NCI-H524 treated with DMSO at 0.1 percent for 48 hours (cell line): ENCODE data around the gene ING3.
"Not testable (repeated sequence)": the region's sequence is repeated elsewhere in the genome, so short reads cannot be mapped to it uniquely, and the experiment has no call there.

ENCODE experiments used
- DNase-seq: peaks from one replicate; lab custom pipeline; 2025; lab: John Stamatoyannopoulos, UW

The ING3 gene

DNA sequence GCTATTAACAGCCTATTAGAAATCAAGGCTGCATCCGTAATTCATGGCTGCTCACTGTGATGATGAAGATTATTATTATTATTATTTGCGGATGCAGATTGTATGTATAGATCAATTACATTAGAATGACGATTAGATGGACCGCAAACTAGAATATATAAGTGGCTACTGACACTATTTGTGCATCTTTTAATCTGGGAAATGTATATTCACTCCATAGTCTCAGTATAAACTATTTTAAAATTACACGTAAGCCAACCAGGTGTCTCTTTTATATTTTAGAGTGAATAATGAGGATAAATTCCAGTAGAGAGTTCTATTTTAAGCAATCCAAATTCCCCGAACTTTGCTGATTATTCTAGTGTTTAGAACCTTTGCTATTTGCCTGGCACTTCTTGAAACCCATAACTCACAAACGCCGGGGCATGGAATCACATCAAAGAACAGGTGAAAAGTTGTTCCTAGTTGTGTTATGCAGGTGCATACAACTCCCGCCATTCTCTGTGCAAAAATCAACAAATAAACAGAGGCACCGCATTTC lies 509 bp upstream of the ING3 start:
- no peak for DNase-seq

DNA sequence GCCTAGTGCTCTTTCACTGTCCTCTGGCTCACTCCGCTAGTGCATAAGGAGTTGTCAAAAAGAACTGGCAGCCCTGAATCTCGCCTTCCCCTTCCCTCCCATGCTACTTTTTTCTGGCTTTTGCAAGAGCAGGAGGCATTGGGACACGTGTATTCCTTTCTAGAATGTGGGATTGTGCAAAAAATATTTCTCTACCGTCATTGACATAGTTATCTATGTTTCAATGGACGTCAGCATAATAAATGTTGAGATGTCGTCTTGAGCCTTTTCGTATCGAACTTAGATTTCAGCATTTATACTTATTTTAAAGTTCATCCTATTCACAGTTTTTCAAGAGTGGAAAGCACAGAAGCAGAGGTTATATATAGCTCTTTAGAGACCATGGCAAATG lies 727 bp downstream of the ING3 start:
- DNase-seq: no peak

DNA sequence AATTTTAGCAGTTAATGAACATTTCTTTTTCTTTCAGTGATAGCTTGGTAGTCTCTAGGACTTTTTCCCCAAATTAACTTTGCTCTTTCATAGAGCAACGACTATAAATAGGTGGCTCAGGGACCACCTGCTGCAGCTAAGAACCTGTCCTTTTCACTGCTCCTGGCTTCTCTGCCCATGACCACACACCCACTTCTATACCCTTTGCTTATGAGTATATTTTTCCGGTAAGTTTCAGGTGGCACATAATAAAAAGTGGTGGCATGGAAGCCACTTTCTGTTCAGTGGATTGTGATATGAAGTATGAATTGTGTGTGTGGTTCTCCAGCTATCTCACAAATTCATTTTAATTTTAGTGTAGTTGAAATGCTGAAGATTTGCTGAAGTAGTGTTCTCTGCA lies 1.2 kb downstream of the ING3 start:
- no peak for DNase-seq

DNA sequence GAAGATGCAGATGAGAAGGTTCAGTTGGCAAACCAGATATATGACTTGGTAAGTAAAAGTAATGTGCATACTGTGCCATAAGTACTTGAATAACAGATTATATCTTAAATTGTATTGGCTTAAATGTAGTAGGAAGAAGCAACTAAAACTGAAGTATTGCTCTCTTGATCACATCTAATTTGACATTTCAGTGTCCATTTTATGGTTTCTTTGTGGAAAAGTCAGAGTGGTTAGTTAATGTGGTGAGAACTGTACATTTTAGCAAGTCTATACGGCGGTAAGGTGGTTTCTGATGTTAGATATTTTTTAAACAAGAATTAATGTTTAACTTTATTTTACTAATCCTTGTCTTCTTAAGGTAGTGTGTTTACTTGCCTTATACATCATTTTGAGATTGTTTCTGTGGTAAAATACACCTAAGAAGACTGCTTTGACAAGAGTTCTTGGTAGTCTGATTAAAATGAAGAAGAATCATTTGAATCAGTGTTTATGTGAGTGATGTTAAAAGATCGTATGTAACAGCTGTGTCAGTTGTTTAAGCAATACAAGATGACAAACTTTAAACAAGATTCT lies 5.1 kb downstream of the ING3 start:
- no peak for DNase-seq

DNA sequence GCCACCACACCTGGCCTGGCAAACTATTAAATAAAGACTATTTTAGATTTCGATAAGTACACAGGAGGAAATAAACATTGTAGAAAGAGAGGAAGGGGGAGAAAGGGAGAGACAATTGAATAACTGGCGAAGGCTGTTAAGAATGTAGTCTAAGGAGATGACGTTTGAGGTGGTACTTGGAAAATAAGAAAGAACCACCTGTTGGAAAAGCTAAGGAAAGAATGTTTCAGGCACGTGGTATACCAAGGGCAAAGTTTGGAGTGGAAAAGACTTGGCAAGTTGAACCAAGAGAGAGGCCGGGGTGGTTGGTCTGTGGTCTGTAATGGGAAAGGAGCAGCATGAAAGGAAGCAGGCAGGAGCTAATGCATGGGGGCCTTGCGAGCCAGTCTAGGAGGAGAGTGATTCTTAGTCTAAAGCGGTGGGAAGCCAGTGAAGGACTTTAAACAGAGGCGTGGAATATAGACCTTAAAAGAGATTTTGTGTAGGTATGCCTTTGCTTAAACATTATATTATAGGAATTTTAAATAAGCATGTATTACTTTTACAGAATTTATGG lies 9.4 kb downstream of the ING3 start:
- DNase-seq: no peak

DNA sequence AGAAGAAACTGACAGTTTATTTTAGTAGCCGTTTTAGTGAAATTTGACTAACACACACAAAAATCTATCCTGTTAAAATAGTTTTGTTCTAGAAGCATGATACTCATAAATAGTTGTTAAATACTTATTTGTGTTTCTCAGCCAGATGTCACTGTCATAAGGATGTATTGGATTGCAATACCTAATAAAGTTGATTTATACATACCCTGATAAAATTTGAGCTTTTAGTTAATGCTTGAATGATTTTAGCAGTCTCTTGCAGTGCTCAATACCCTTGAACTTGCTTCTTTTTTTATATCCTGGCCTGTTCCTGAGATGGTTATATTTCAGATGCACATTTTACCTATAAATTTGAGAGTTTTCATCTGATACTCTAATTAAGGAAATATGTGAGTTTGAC lies 10.1 kb downstream of the ING3 start:
- DNase-seq: no peak

DNA sequence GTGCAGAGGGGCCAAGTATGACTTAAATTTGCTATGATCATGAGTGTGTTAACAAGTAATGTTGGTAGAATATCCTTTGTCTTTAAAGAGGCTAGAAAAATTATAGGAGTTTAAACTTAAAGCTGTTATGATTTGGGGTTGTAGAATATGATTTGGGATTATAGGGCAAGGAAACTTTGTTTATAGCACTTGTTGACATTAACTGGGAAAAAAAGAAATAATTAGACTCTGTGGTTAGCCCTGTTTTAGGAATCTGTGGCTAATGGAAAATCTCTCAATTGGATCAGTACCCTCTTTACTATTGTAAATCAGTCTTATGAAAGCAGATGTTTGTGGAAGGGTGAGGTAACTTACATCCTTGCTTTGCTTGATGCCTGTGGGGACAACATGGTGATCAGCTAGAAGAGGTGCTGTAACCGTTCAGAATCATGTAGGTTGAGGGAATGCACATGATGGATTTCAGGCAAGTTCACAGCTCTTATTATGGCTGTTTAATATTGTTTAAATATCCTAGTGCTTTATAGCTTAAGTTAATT lies 11.1 kb downstream of the ING3 start:
- DNase-seq: no peak

DNA sequence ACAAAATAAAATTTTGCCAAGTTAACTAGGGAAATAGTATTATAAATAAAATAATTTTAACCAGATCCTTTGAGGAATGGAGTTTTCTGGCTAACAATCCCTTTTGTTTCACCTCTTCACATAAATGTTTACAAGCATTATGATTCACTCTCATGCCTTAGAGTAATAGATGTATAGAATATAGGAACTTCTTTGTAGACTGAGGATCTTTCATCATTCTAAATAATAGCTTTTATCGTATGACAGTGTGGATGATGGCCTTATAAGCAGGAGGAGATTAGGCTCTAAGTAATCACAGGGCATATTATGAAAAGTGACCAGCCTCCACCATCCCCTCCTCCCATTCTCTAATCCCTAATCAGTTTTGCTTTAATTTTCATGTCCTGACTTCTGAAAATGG lies 13.5 kb downstream of the ING3 start:
- no peak for DNase-seq

DNA sequence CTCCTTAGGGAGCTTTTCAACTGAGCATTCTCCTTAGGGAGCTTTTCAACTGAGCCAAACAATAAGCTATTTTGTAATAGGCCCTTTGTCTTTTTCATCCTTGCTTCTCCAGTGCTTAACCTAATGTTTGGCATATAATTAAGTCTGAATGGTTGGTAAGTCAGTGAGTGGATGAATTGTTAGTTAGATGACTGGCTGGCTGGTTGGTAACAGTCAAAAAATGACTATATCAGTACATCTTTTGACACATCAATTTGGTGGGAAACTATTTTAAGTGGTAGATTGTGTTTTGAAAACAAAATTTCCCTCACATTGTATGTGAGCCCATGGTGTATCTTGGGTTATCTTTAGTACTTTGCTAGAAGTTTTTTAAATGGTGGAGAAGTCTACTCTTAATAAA lies 16.4 kb downstream of the ING3 start:
- DNase-seq: no peak

DNA sequence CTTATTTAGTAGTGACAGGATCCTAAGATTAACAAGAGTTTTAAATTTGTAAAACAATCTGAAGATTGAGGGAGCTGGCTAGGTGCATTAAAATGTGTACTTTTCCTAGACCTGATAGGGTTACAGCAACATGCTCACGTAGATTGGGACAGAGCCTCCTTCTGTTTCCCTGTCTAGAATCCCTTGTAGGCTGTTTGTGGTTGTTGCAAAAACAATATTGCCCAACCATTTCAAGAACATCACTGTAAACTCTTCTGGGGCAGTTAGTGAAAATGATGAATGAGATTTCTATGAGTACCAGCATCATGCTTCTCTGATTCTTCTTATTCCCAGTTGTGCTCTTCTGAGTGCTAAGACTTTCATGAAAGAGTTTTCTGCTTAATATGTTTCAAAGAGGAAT lies 23.3 kb downstream of the ING3 start:
- no peak for DNase-seq

DNA sequence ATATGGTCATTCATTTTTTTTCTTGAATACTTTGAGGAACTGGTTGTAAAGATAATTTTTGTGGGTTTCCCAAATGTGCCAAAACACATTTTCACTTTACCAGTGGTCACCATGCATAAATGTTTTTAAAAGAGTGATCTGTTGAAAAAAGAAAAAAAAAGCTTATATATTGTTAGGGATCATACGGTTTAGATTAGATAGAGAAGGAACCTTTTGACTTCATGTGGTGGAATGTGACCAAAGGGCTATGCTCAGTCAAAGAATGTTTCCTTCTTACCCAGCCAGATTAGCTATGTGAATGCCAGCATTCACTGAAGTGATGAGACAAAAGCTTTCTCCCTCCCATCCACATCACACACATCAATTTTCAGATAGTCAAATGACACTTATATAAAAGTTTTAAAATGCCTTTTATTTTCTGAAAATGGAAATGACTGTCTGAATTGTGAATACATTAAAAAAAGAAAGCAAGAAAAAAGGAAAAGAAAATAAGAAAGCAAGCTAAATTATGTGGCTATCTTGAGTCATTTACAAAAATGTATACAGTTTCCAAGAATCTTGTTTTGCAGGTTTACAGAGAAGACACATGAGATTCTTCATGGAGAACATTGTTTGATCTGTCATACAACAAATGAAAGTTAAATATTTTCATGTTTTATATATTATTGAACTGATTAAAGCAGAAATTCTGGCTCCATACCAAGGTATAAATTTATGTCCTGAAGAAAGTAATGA lies 29.4 kb downstream of the ING3 start:
- no peak for DNase-seq

DNA sequence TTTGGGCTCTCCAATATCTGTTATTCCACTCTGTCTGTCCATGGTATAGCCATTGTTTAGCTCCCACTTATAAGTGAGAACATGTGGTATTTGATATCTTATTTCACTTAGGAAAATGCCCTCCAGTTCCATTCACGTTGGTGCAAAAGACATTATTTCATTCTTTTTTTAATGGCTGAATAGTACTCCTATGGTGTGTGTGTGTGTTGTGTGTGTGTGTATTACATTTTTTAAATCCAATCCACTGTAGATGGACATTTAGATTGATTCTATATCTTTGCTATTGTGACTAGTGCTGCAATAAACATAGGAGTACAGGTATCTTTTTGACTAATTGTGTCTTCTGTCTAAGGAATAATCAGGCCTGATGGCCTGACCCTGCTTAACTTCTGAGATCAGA lies 30.5 kb downstream of the ING3 start:
- DNase-seq: no peak

DNA sequence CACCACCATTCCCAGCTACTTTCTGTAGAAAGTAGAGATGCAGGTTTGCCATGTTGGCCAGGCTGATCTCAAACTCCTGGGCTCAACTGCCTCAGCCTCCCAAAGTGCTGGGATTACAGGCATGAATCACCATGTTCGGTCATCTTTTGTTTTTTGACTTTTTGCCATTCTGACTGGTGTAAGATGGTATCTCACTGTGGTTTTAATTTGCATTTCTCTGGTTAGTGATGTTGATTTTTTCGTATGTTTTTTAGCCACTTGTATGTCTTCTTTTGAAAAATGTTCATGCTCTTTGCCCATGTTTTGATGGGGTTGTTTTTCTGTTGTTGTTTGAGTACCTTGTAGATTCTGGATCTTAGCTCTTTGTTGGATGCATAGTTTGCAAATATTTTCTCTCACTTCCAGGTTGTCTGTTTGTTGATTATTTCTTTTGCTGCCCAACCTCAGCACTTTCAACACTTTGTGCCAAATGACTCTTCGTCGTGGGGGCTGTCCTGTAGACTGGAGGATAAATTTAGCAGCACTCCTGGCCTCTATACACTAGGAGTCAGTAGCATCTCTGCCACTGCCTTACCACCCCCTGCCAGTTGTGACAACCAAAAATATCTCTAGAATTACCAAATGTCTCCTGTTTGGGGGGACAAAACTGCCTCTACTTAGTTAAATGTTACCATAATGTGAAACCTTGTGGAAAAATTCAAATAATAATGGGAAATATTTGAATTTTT lies 31.5 kb downstream of the ING3 start:
- DNase-seq: no peak

DNA sequence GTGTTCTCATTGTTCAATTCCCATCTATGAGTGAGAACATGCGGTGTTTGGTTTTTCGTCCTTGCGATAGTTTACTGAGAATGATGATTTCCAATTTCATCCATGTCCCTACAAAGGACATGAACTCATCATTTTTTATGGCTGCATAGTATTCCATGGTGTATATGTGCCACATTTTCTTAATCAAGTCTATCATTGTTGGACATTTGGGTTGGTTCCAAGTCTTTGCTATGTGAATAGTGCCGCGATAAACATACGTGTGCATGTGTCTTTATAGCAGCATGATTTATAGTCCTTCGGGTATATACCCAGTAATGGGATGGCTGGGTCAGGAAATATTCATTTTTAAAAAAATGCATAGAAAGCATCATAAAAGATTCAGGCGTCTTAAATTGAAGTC lies 33.0 kb downstream of the ING3 start:
- not testable (repeated sequence) for DNase-seq

DNA sequence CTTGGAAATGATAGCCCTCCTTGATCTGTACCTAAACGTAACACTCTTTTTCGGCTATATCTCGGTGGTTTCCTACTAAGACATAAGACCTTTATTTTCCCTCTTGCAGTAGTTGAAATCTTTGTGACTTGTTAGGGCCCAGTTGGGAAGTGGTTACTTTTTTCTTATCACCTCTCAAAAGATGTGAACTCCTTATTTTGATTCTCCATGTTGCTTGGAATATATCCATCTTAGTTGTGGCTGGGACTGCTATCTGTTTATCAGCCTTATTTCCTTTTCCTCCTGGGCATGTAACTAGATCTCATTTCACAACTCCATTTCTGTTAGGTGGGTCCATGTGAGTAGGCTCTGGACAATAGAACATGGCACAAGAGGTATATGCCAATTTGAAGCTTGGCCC lies 33.8 kb downstream of the ING3 start:
- no peak for DNase-seq

DNA sequence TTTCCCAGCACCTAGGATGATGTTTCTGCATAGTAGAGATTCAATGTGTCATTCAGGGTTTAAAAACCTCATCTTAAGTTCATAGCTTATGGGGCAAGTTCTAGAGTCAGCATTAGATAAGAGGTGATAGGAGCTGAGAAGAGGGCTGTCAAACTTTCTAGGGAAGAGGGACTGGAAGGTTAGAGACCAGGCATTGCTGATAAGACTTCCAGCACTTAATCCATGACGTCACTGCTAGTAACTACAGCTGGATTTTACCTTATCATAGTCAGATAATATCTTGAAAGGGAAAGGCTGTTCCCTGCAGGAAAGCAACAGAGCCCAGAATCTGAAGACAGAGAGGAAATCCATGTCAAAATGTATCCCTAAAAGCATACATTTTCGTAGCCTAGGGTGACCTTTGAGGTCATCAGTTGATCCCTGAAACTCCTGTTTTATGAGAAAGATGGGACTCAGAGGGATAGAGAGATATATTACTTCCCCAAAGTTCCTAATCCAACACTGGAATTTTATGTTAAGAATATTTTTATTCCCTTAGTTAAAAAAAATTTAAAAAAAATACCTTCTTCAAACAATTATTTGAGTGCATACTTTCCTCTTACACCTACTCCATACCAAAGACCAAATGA lies 34.7 kb downstream of the ING3 start:
- DNase-seq: no peak

DNA sequence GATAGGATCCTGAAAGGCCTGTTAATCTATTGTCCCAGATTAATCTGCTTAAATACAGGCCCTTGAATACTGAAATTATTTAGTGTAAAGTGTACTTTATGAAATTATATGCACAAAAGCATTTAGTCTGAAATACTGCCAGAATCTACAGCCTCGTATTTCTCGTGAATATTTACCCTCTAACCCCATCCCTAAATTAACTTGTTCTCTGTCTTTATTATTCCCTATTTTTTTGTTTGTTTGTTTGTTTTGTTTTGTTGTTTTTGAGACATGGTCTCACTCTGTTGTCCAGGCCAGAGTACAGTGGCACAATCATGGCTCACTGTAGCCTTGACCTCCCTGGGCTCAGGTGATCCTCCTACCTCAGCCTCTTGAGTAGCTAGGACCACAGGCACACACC lies 35.3 kb downstream of the ING3 start:
- no peak for DNase-seq

DNA sequence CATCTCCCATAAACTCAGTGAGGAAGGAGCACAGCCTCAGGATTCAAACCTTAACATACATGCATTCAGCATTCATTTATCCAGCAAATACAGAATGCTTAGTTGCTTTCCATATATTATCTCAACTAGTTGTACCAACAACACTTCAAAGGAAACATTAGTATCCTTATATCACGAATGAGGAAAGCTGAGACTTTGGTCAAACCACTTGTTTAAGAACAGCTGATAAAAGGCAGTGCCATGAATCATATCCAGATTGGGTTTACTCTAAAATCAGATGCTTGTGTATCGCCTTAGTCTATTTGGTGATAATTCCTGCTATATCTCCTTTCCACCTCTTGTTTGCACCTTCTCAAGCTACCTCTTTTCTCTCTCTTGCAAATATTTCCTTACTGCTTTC lies 36.1 kb downstream of the ING3 start:
- DNase-seq: no peak

DNA sequence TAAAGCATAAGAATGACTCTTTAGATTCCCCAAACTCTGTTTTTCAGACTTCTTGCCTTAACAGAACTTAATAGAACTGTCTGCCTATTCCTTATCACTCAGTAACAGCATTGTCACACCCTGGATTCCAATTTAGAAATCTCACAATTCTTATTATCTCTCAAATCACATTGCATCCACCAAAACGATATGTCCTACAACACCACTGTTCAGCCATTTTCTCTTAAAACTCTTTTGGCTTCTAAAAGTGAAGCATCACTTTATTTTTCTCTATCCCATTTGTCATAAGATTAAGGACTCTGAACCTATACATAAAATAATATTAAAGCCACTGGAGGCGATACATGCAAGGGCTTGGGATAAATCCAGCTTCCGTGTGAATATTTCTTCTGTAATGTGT lies 36.7 kb downstream of the ING3 start:
- DNase-seq: no peak

DNA sequence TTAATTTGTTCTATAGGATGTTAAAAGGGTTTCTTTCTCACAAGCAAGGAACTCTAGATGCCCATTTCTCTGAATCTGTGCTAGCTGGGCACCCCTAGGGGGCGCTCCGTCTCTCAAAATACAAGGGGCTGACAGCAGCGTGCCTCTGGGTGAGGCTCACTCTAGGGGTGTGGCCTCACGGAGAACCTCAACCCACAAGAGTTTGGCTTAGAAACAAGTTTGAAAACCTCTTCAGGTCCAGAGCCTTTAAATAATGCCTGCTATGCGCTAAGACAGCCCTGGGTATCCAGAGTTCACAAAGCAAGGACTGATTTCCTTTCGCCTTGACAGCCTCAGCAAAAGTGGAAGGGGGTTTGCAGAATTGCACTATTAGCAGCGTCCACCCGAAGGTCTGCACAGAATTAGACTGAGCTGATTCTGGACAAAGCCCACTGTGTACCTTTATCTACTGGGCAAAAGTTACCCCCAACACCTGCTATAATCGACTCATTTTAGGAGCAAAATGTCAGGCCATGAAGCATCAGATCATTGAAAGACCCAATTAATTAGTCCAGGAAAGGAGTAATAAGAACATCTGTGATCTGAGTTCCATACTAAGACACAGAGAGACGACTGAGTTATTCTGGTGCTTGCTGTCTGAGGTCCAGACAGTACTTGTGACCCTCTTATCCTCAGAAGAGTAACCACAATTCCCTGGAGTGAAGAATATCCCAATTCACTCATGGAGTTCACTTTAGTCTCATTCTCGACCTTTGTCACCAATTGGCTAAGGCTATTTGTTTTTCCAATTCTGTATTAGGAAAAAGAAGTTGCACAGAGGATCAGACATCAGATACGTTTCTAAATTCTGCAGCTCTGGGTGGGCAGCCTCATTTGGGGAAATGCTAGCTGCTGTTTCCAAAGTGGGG lies 37.4 kb downstream of the ING3 start:
- DNase-seq: peak; percentile 36

DNA sequence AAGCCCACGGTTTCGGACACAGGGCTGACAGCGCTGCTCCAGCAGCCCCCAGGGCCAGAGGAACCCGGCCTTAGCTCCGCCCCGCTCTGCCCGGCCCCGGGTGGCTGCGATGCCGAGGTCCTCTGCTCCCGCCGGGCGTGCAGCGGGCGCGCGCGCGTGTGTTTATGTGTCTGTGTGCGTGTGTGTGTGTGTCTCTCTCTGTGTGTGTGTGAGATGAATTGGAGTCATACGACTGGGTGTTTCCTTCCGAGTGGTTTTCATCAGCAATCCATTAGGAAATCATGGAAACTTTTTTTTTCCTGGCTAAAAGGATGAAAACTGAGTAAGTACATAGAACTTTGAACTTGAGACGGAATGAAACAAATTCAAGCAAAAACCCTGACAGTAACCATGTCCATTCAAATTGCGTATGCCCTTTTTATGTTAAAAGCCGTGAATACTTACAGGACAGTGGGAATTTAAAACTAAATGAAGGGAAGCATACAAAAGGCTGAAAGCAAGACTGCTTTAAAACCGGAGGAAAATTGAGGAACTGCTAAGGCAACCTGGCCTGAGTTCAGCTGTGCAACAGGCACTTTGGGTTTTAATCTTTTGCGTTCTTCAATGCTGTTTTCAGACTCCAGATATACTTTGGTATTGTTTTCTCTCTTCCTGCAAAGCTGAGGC lies 38.1 kb downstream of the ING3 start, which contains the start of gene CPED1:
CPED1 (plus strand) TSS at position 121 of the 666 bp plus-strand sequence. CDS start 911 bp downstream, outside the sequence.
- DNase-seq: no peak
